OCI-LY1 (cell line): ENCODE results near the gene ARHGEF6.
"Not testable (repeated sequence)": the region's sequence is repeated elsewhere in the genome, so short reads cannot be mapped to it uniquely, and the experiment has no call there.

Experiments
- H2AFZ ChIP-seq: fragments of 200-600 bp; sonication (generic), shearing (Covaris generic); 2 replicates; pipeline ENCODE4 v1.6.0; 2014; ENCODE audit warnings: antibody characterized with exemption, mild to moderate bottlenecking, low read length
- H3F3A ChIP-seq: fragments of 200-600 bp; sonication (generic), shearing (Covaris generic); 2 replicates; pipeline ENCODE4 v1.6.0; 2014; ENCODE audit warnings: mild to moderate bottlenecking, antibody characterized with exemption, low read length, moderate library complexity; ENCODE audit not compliant: insufficient read depth
- H3K27ac ChIP-seq: fragments of 200-600 bp; sonication (generic); 2 replicates; pipeline ENCODE4 v1.5.1; 2014; ENCODE audit warnings: low read length, mixed run types, mild to moderate bottlenecking, low read depth; ENCODE audit not compliant: poor library complexity, severe bottlenecking
- H3K27me3 ChIP-seq: fragments of 200-600 bp; sonication (generic); 2 replicates; pipeline ENCODE4 v1.6.0; 2014; ENCODE audit warnings: antibody characterized with exemption, mild to moderate bottlenecking, low read length, moderate library complexity; ENCODE audit not compliant: insufficient read depth
- H3K36me3 ChIP-seq: fragments of 200-600 bp; sonication (generic); 2 replicates; pipeline ENCODE4 v1.6.1; 2014; ENCODE audit warnings: mild to moderate bottlenecking, antibody characterized with exemption, low read length, moderate library complexity, mixed read lengths; ENCODE audit not compliant: insufficient read depth
- H3K4me1 ChIP-seq: fragments of 200-600 bp; sonication (generic); 2 replicates; pipeline ENCODE4 v1.5.1; 2014; ENCODE audit warnings: mild to moderate bottlenecking, low read length, moderate library complexity; ENCODE audit not compliant: insufficient read depth, severe bottlenecking
- H3K4me2 ChIP-seq: fragments of 200-600 bp; sonication (generic), shearing (Covaris generic); 2 replicates; pipeline ENCODE4 v1.6.1; 2014; ENCODE audit warnings: low read length
- H3K4me3 ChIP-seq: fragments of 200-600 bp; sonication (generic); 2 replicates; pipeline ENCODE4 v1.5.1; 2014; ENCODE audit warnings: low read length, low read depth, mild to moderate bottlenecking, mixed read lengths; ENCODE audit not compliant: poor library complexity, severe bottlenecking
- H3K79me2 ChIP-seq: fragments of 200-600 bp; shearing (Covaris generic); 2 replicates; pipeline ENCODE4 v1.6.1; 2016; ENCODE audit warnings: mixed run types, low read length, mixed read lengths; ENCODE audit not compliant: insufficient read depth
- H3K9ac ChIP-seq: fragments of 200-600 bp; sonication (generic), shearing (Covaris generic); 2 replicates; pipeline ENCODE4 v1.6.1; 2014; ENCODE audit warnings: mild to moderate bottlenecking, low read length, mixed read lengths
- H3K9me2 ChIP-seq: fragments of 200-600 bp; sonication (generic), shearing (Covaris generic); 2 replicates; pipeline ENCODE4 v1.6.1; 2014; ENCODE audit warnings: low read depth, mild to moderate bottlenecking, low read length, mixed read lengths
- H3K9me3 ChIP-seq: fragments of 200-600 bp; shearing (Covaris generic); 2 replicates; pipeline ENCODE4 v1.6.1; 2014; ENCODE audit warnings: low read length, mixed read lengths
- H4K20me1 ChIP-seq: fragments of 200-600 bp; sonication (generic), shearing (Covaris generic); 2 replicates; pipeline ENCODE4 v1.6.0; 2016; ENCODE audit warnings: mild to moderate bottlenecking, low read length; ENCODE audit not compliant: insufficient read depth
- CTCF ChIP-seq: fragments of 200-600 bp; sonication (generic), shearing (Covaris generic); IDR thresholded peaks from 2 replicates; pipeline ENCODE4 v1.5.1; 2017; ENCODE audit warnings: mild to moderate bottlenecking, antibody characterized with exemption, low read length, moderate library complexity, mixed read lengths
- EZH2 ChIP-seq: fragments of 200-600 bp; sonication (generic), shearing (Covaris generic); IDR thresholded peaks from 2 replicates; pipeline ENCODE4 v1.8.0; 2017; ENCODE audit warnings: borderline replicate concordance, mixed run types, mild to moderate bottlenecking, antibody characterized with exemption, low read length, moderate library complexity, mixed read lengths

ARHGEF6 gene

GRCh38 chrX:136797787-136798186 is 17.1 kb upstream of the ARHGEF6 start:
- Histone ChIP-seq H3K9me3 (no peaks in the 10 kb centered on the region), H3F3A (no peaks in the 10 kb centered on the region), H3K27ac (no peak overlapping the region), H4K20me1 (no peaks in the 10 kb centered on the region), H3K9me2 (no peaks in the 10 kb centered on the region), H2AFZ (no peak overlapping the region), H3K4me2 (no peak overlapping the region), H3K4me3 (no peak overlapping the region), H3K4me1 (no peaks in the 10 kb centered on the region), H3K27me3 (no peaks in the 10 kb centered on the region), H3K79me2 (no peaks in the 10 kb centered on the region), H3K36me3 (no peaks in the 10 kb centered on the region), H3K9ac (no peak overlapping the region)
- TF ChIP-seq EZH2 (no peak), CTCF (no peak)

GRCh38 chrX:136795132-136795531 is 14.4 kb upstream of the ARHGEF6 start:
- H3K27ac ChIP-seq, H3K79me2 ChIP-seq, H3K9me2 ChIP-seq, H3K9me3 ChIP-seq, H3K4me1 ChIP-seq, H3K27me3 ChIP-seq, H3K4me2 ChIP-seq, H3K36me3 ChIP-seq, H2AFZ ChIP-seq, H4K20me1 ChIP-seq, H3K9ac ChIP-seq, H3K4me3 ChIP-seq, H3F3A ChIP-seq: not testable (repeated sequence)

GRCh38 chrX:136794660-136795059 is 13.9 kb upstream of the ARHGEF6 start:
- H3K27ac ChIP-seq, H3K4me2 ChIP-seq, H3F3A ChIP-seq, H2AFZ ChIP-seq, H3K9me2 ChIP-seq, H3K9me3 ChIP-seq, H3K27me3 ChIP-seq, H3K9ac ChIP-seq, H4K20me1 ChIP-seq, H3K4me3 ChIP-seq, H3K79me2 ChIP-seq, H3K4me1 ChIP-seq, H3K36me3 ChIP-seq: not testable (repeated sequence)

GRCh38 chrX:136794080-136794479 is 13.3 kb upstream of the ARHGEF6 start:
- TF ChIP-seq CTCF (no peak), EZH2 (no peak)
- no peaks in the 10 kb centered on the region for H3K27me3 ChIP-seq
- no peaks in the 10 kb centered on the region for H3K36me3 ChIP-seq
- H3K9me2 ChIP-seq: no peaks in the 10 kb centered on the region
- H3K4me2 ChIP-seq: no peak overlapping the region
- H3F3A ChIP-seq: no peaks in the 10 kb centered on the region
- H3K9me3 ChIP-seq: no peaks in the 10 kb centered on the region
- H2AFZ ChIP-seq: no peak overlapping the region
- H3K9ac ChIP-seq: no peak overlapping the region
- H4K20me1 ChIP-seq: no peaks in the 10 kb centered on the region
- no peak overlapping the region for H3K27ac ChIP-seq
- no peak overlapping the region for H3K4me3 ChIP-seq
- H3K79me2 ChIP-seq: no peaks in the 10 kb centered on the region
- no peaks in the 10 kb centered on the region for H3K4me1 ChIP-seq
